GM12891 (cell line): ENCODE results near the gene ZNF302.

Source experiments
- POLR2A ChIP-seq: IDR thresholded peaks from 2 replicates; pipeline ENCODE4 v1.6.1; 2011; ENCODE audit warnings: low read depth, low read length, control low read depth
- POLR2AphosphoS5 ChIP-seq: IDR thresholded peaks from 2 replicates; pipeline ENCODE4 v1.6.1; 2011; ENCODE audit warnings: low read depth, low read length, control low read depth
- POU2F2 ChIP-seq: IDR thresholded peaks from 2 replicates; pipeline ENCODE4 v1.6.1; 2011; ENCODE audit warnings: low read depth, mild to moderate bottlenecking, control low read depth, low read length, moderate library complexity
- SPI1 ChIP-seq: IDR thresholded peaks from 2 replicates; pipeline ENCODE4 v1.6.1; 2011; ENCODE audit warnings: low read depth, low read length, control low read depth
- TAF1 ChIP-seq: IDR thresholded peaks from 2 replicates; pipeline ENCODE4 v1.6.1; 2011; ENCODE audit warnings: low read depth, low read length, control low read depth

GRCh38 chr19:34712395-34713261 is 35.1 kb downstream of the ZNF302 start:
- TF ChIP-seq POLR2A (no peak), POLR2AphosphoS5 (no peak), SPI1 (no peak), TAF1 (no peak), POU2F2 (no peak)
